Endothelial cell of umbilical vein (primary cell): ENCODE data around the gene TCF21.

Experiments used
- CTCF ChIP-seq, 2 donors: IDR thresholded peaks; 1 replicate in 1 of 2; 2 replicates in 1 of 2; pipeline ENCODE4 v1.5.1; 2011; ENCODE audit warnings: low read length in 2 of 2, mild to moderate bottlenecking in 2 of 2, moderate library complexity in 2 of 2, control low read depth in 1 of 2, inconsistent platforms in 1 of 2, low read depth in 1 of 2; ENCODE audit not compliant: insufficient read depth in 1 of 2; ENCODE audit errors: extremely low read depth in 1 of 2
- EZH2 ChIP-seq: IDR thresholded peaks from 2 replicates; pipeline ENCODE4 v1.6.1; 2012; ENCODE audit warnings: borderline replicate concordance, low read depth, mild to moderate bottlenecking, moderate library complexity, low read length, inconsistent platforms; ENCODE audit not compliant: severe bottlenecking
- MAX ChIP-seq: IDR thresholded peaks from 2 replicates; pipeline ENCODE4 v1.6.1; 2011; ENCODE audit not compliant: insufficient read depth, insufficient read length
- POLR2A ChIP-seq: IDR thresholded peaks from 2 replicates; pipeline ENCODE4 v1.6.1; 2012; ENCODE audit warnings: low read depth, mild to moderate bottlenecking, control low read depth, low read length

- no peak for TF ChIP-seq MAX
- no peak for TF ChIP-seq POLR2A
- TF ChIP-seq CTCF (IDR thresholded peaks at IDR 0.05; ENCODE audit: extremely low read depth in 1 of 2, insufficient read depth in 1 of 2, low read depth in 1 of 2, low read length in 2 of 2), result no peak
- TF ChIP-seq EZH2, result peak; percentile 28
These were observed 3.3 kb downstream of the TCF21 start for GRCh38 chr6:133891927-133892812.
